ENCODE data around the gene CCDC171.
A peak's percentile ranks its signal among the peaks of the same experiment; 100 is the strongest.

Gene CCDC171

GRCh38 chr9:15843316-15843715 lies 290.5 kb downstream of the CCDC171 start:
- H3K4me3 ChIP-seq (ENCODE audit: control insufficient read depth, low read depth, low read length), result no peak overlapping the region
- no peak for TF ChIP-seq CTCF (IDR thresholded peaks at IDR 0.05; ENCODE audit: control insufficient read depth, insufficient read depth, low read depth, low read length, missing control alignments)
- no peak for DNase-seq (ENCODE audit: low read depth)

- H3K4me3 ChIP-seq (ENCODE audit: control insufficient read depth, low read depth, low read length), result no peak overlapping the region
- no peak for TF ChIP-seq CTCF (IDR thresholded peaks at IDR 0.05; ENCODE audit: control insufficient read depth, insufficient read depth, low read depth, low read length, missing control alignments)
- no peak for DNase-seq (ENCODE audit: low read depth)
These were observed 291.1 kb downstream of the CCDC171 start for GRCh38 chr9:15843931-15844330.

- DNase-seq (ENCODE audit: low read depth), result no peak
- H3K4me3 ChIP-seq (ENCODE audit: control insufficient read depth, low read depth, low read length), result no peak overlapping the region
- TF ChIP-seq CTCF (IDR thresholded peaks at IDR 0.05; ENCODE audit: control insufficient read depth, insufficient read depth, low read depth, low read length, missing control alignments), result no peak
These were observed 293.8 kb downstream of the CCDC171 start for GRCh38 chr9:15846611-15847010.

GRCh38 chr9:15849871-15850270 lies 297.0 kb downstream of the CCDC171 start:
- TF ChIP-seq CTCF (IDR thresholded peaks at IDR 0.05; ENCODE audit: control insufficient read depth, insufficient read depth, low read depth, low read length, missing control alignments), result no peak
- DNase-seq (ENCODE audit: low read depth), result no peak
- H3K4me3 ChIP-seq (ENCODE audit: control insufficient read depth, low read depth, low read length), result no peak overlapping the region

- TF ChIP-seq CTCF (IDR thresholded peaks at IDR 0.05; ENCODE audit: control insufficient read depth, insufficient read depth, low read depth, low read length, missing control alignments), result no peak
- H3K4me3 ChIP-seq (ENCODE audit: control insufficient read depth, low read depth, low read length), result no peak overlapping the region
- no peak for DNase-seq (ENCODE audit: low read depth)
These were observed 298.9 kb downstream of the CCDC171 start for GRCh38 chr9:15851766-15852165.

- no peak overlapping the region for H3K4me3 ChIP-seq (ENCODE audit: control insufficient read depth, low read depth, low read length)
- TF ChIP-seq CTCF (IDR thresholded peaks at IDR 0.05; ENCODE audit: control insufficient read depth, insufficient read depth, low read depth, low read length, missing control alignments), result no peak
These were observed 303.7 kb downstream of the CCDC171 start for GRCh38 chr9:15856591-15856990.

GRCh38 chr9:15867334-15867733 lies 314.5 kb downstream of the CCDC171 start:
- DNase-seq (ENCODE audit: low read depth), result no peak
- no peak for TF ChIP-seq CTCF (IDR thresholded peaks at IDR 0.05; ENCODE audit: control insufficient read depth, insufficient read depth, low read depth, low read length, missing control alignments)
- H3K4me3 ChIP-seq (ENCODE audit: control insufficient read depth, low read depth, low read length), result no peak overlapping the region

More at GRCh38 chr9:15856591-15856990, 303.7 kb downstream of the CCDC171 start:
- peak; percentile 46 for DNase-seq (ENCODE audit: low read depth)

Data from AG09309 (cell line).